Endothelial cell of umbilical vein (primary cell): ENCODE results near the gene EMC9. TPM values are rescaled to one million over a fixed set of nuclear protein-coding genes. Genes with fewer than 3 reads are reported as not detected.

ENCODE experiments used
- BruUV-seq: library from RNA; stranded (reverse); fragments of 400-500 nt; replicated peaks from 2 replicates; lab custom pipeline; 2021; lab: Mats Ljungman, UMichigan
- CTCF ChIA-PET: fragments of 300-600, 350-600 bp; sonication (Branson Sonifier 250); formaldehyde crosslinking; loops from one replicate; lab custom pipeline; 2021; ENCODE audit warnings: antibody characterized with exemption, inconsistent platforms; lab: Charles Lee
- POLR2A ChIA-PET: fragments of 300-600, 350-600 bp; sonication (Branson Sonifier 250); formaldehyde crosslinking; loops from one replicate; lab custom pipeline; 2021; ENCODE audit warnings: antibody characterized with exemption, inconsistent platforms; lab: Charles Lee
- DNase-seq: peaks from one replicate; pipeline ENCODE4 v3.0.0-alpha.2; 2011; ENCODE audit warnings: low read depth, low spot score
- FAIRE-seq: peaks from 2 replicates; lab custom pipeline; 2011; peaks lifted over from hg19 to GRCh38; lab: Jason Lieb, UNC
- H2AFZ ChIP-seq: 2 replicates; pipeline ENCODE4 v1.6.0; 2012; ENCODE audit warnings: low read depth, low read length, control low read depth, inconsistent platforms
- H3K27ac ChIP-seq: 2 replicates; pipeline ENCODE4 v1.5.1; 2011; ENCODE audit warnings: low read depth, mild to moderate bottlenecking, control low read depth, low read length, moderate library complexity; ENCODE audit not compliant: insufficient read depth
- H3K27me3 ChIP-seq, 2 experiments: 2 replicates each; pipeline versions ENCODE4 v1.6.0 to v1.6.1; 2011; ENCODE audit warnings: low read length in 2 of 2, mixed read lengths in 1 of 2; ENCODE audit not compliant: control insufficient read depth in 2 of 2, insufficient read depth in 2 of 2
- H3K36me3 ChIP-seq, 2 experiments: 2 replicates in 1 of 2; 3 replicates in 1 of 2; pipeline ENCODE4 v1.5.1; 2011; ENCODE audit warnings: low read length in 2 of 2, mild to moderate bottlenecking in 1 of 2, moderate library complexity in 1 of 2; ENCODE audit not compliant: control insufficient read depth in 2 of 2, insufficient read depth in 2 of 2; ENCODE audit errors: extremely low read depth in 1 of 2
- H3K4me1 ChIP-seq: 3 replicates; pipeline ENCODE4 v1.5.1; 2011; ENCODE audit warnings: mild to moderate bottlenecking, low read length; ENCODE audit not compliant: control insufficient read depth, insufficient read depth; ENCODE audit errors: extremely low read depth
- H3K4me2 ChIP-seq: 2 replicates; pipeline ENCODE4 v1.6.1; 2011; ENCODE audit warnings: low read length, control low read depth, mixed read lengths; ENCODE audit not compliant: insufficient read depth
- H3K4me3 ChIP-seq, 3 experiments: fragments of 200-600 bp in 1 of 3; sonication (generic), shearing (Covaris generic) in 1 of 3; replicated peaks in 1 of 3; 2 replicates each; pipeline ENCODE4 v1.5.1; 2011 to 2016; ENCODE audit warnings: control low read depth in 3 of 3, low read length in 3 of 3, mild to moderate bottlenecking in 2 of 3, inconsistent platforms in 1 of 3, low read depth in 1 of 3, moderate library complexity in 1 of 3; ENCODE audit not compliant: insufficient read depth in 1 of 3
- H3K79me2 ChIP-seq: 2 replicates; pipeline ENCODE4 v1.6.0; 2012; ENCODE audit warnings: low read length, inconsistent platforms; ENCODE audit not compliant: control insufficient read depth, insufficient read depth
- H3K9ac ChIP-seq: replicated peaks from 2 replicates; pipeline ENCODE3; 2011; ENCODE audit warnings: low read length, control low read depth; ENCODE audit not compliant: insufficient read depth; ENCODE audit errors: extremely low read depth
- H3K9me1 ChIP-seq: replicated peaks from 3 replicates; pipeline ENCODE4 v1.6.0; 2011; ENCODE audit warnings: mild to moderate bottlenecking, low read length; ENCODE audit not compliant: control insufficient read depth, insufficient read depth; ENCODE audit errors: extremely low read depth
- H3K9me3 ChIP-seq: replicated peaks from 2 replicates; pipeline ENCODE4 v1.5.1; 2012; ENCODE audit warnings: low read length, inconsistent platforms; ENCODE audit not compliant: control insufficient read depth, insufficient read depth
- H4K20me1 ChIP-seq: replicated peaks from 2 replicates; pipeline ENCODE3; 2011; ENCODE audit warnings: mild to moderate bottlenecking, low read length; ENCODE audit not compliant: control insufficient read depth, insufficient read depth; ENCODE audit errors: extremely low read depth
- EZH2 ChIP-seq: IDR thresholded peaks from 2 replicates; pipeline ENCODE4 v1.6.1; 2012; ENCODE audit warnings: borderline replicate concordance, low read depth, mild to moderate bottlenecking, moderate library complexity, low read length, inconsistent platforms; ENCODE audit not compliant: severe bottlenecking
- FOS ChIP-seq: IDR thresholded peaks from 2 replicates; pipeline ENCODE4 v1.6.1; 2011; ENCODE audit warnings: mild to moderate bottlenecking, low read length, moderate library complexity, borderline replicate concordance; ENCODE audit not compliant: insufficient read depth
- GATA2 ChIP-seq: IDR thresholded peaks from 2 replicates; pipeline ENCODE4 v1.7.0; 2011; ENCODE audit warnings: low read depth, mild to moderate bottlenecking, moderate library complexity, mixed read lengths, low read length; ENCODE audit not compliant: insufficient read length, insufficient read depth
- JUN ChIP-seq: IDR thresholded peaks from 2 replicates; pipeline ENCODE4 v1.6.1; 2011; ENCODE audit warnings: borderline replicate concordance, low read depth; ENCODE audit not compliant: insufficient read length, insufficient read depth
- MYC ChIP-seq: IDR thresholded peaks from one replicate; pipeline ENCODE4 v1.6.1; 2011; ENCODE audit warnings: mild to moderate bottlenecking, low read depth, low read length
- POLR2A ChIP-seq: IDR thresholded peaks from 2 replicates; pipeline ENCODE4 v1.6.1; 2012; ENCODE audit warnings: low read depth, mild to moderate bottlenecking, control low read depth, low read length
- POLR2AphosphoS5 ChIP-seq: IDR thresholded peaks from 2 replicates; pipeline ENCODE4 v1.6.1; 2012; ENCODE audit warnings: low read depth, mild to moderate bottlenecking, control low read depth, low read length, moderate library complexity; ENCODE audit not compliant: insufficient read depth
- dilution Hi-C: fragments of 300-500 bp; cut with MboI; formaldehyde crosslinking; loops from one replicate; pipeline ENCODE4 v1.15.0; 2019; ENCODE audit warnings: low sequenced_read_pairs; ENCODE audit not compliant: extremely low pct_ligation_motif_present
- intact Hi-C: fragments of 100-400 bp; cut with micrococcal nuclease; formaldehyde crosslinking; loops from one replicate; pipeline ENCODE4 v1.10.0; 2022
- polyA plus RNA-seq, 4 experiments: library from polyadenylated mRNA; depleted of rRNA in 3 of 4; stranded (reverse) in 3 of 4; unstranded in 1 of 4; fragments of >200 nt; gene quantifications; 2 replicates each; pipeline versions ENCODE4 v1.2.1 to v1.2.3, GENCODE V29; 2011 to 2012; ENCODE audit warnings: missing spikeins in 1 of 4
- total RNA-seq: library from RNA; stranded (reverse); gene quantifications from 2 replicates; pipeline ENCODE4 v1.2.3, GENCODE V29; 2021
- TF ChIP-seq, protein P1 (sequence below): IDR thresholded peaks from 2 replicates; pipeline ENCODE4 v1.6.1; 2011; ENCODE audit not compliant: insufficient read depth, insufficient read length
- TF ChIP-seq, protein P2 (sequence below), 2 donors: IDR thresholded peaks; 1 replicate in 1 of 2; 2 replicates in 1 of 2; pipeline ENCODE4 v1.5.1; 2011; ENCODE audit warnings: low read length in 2 of 2, mild to moderate bottlenecking in 2 of 2, moderate library complexity in 2 of 2, control low read depth in 1 of 2, inconsistent platforms in 1 of 2, low read depth in 1 of 2; ENCODE audit not compliant: insufficient read depth in 1 of 2; ENCODE audit errors: extremely low read depth in 1 of 2

Gene EMC9
- total and polyA plus RNA-seq, 2 donors (not counting 3 experiments of a cell fraction or from before 2014, with no cell fraction given) = 21.8 to 31.8 TPM

DNA sequence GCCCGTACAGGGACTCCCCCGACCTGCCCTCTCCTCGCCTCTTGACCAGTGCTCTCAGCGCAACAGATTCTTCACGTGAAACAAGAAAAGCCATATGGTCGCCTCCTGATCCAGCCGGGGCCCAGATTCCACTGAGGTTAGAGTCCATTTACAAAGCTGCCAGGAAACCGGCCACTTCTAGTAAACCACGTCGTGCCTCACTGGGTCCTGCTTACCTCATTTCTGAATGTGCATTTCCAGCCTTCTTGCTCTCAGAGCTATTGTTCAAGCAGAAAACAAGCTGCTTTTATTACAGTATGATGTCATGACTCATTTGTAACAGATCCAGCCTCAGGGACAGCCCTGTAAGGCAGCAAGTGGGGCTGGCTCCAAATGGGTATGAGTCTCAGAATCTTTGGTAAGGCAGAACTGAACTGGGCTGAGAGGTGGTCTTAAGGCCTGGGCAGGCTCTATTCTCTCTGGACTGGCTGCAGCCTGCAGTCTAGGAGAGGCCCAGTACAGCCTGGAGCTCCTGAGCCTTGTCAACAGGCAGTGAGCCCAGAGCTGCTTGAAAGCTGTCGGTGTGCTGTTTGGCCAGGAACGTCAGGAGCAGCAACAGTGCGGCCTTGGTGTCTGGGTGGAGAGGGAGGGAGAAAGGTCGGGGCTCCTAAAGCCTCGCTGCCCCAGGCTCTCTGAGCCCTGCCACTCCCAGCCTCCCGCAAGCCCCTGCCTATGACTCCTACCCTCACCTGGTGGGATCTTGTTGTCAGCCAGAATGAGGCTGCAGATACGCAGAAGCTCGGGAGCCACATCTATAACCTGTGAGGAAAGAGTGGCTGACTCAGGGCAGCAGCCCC, 38.8 kb upstream of the EMC9 start:
- TF ChIP-seq, protein P1, sequence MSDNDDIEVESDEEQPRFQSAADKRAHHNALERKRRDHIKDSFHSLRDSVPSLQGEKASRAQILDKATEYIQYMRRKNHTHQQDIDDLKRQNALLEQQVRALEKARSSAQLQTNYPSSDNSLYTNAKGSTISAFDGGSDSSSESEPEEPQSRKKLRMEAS = no peak
- peak; percentile 28 for TF ChIP-seq JUN
- H3K79me2 ChIP-seq = no peaks in the 10 kb centered on the region
- dilution Hi-C loops = no loop called here
- peaks cover 0 to 34% of the 10 kb centered on the region in 2 experiments for H3K36me3 ChIP-seq
- CTCF ChIA-PET = interaction anchor here (0.8 to 2.4 kb wide), 4 partner anchors 8 to 122 kb away, joined by 3 to 9 read pairs (median 4); partner anchors contain the start of genes IPO4, IRF9 and PSME1
- H2AFZ ChIP-seq = no peak overlapping the region
- no TSS peak for BruUV-seq
- peak; percentile 50 for DNase-seq
- H3K27ac ChIP-seq = peak overlapping the region; percentile 30
- FAIRE-seq = peak; percentile 84
- H4K20me1 ChIP-seq = no peaks in the 10 kb centered on the region
- no peak overlapping the region for H3K4me3 ChIP-seq
- H3K4me1 ChIP-seq = no peaks in the 10 kb centered on the region
- H3K9me1 ChIP-seq = no peaks in the 10 kb centered on the region
- H3K4me2 ChIP-seq = no peak overlapping the region
- intact Hi-C loops = no loop called here
- no peak overlapping the region for H3K9ac ChIP-seq
- H3K27me3 ChIP-seq = no peaks in the 10 kb centered on the region
- POLR2A ChIA-PET = interaction anchor here (0.9 kb wide), 1 partner anchor 15 kb away, joined by 3 read pairs; the partner anchor contains the start of gene TM9SF1
- H3K9me3 ChIP-seq = no peaks in the 10 kb centered on the region

DNA sequence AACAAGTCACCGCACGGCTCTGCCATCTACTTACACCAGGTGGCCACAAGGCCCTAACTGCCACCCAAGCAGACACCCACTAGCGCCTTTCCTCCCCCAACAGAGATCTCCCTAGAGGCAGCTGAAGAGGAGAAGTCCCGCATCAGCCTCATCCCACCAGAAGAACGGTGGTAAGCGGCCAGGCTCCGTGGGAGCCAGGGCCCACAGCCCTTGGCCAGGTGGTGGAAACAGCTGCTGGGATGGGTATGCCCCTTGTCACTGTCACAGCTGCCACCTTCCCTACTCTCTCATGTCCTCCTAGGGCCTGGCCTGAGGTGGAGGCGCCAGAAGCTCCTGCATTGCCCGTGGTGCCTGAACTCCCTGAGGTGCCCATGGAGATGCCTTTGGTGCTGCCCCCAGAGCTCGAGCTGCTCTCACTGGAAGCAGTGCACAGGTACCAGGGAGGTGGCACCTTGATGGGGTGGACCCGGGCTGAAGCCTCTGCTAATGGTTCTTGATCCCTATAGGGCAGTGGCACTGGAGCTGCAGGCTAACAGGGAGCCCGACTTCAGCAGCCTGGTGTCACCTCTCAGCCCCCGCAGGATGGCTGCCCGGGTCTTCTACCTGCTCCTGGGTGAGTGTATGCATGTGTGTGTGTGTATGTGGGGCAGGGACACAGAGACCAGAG, 38.0 kb upstream of the EMC9 start:
- Histone ChIP-seq H3K4me3 (no peak overlapping the region), H2AFZ (no peak overlapping the region), H3K4me1 (no peaks in the 10 kb centered on the region), H3K36me3 (peaks cover 0 to 29% of the 10 kb centered on the region in 2 experiments), H4K20me1 (no peaks in the 10 kb centered on the region), H3K27me3 (no peaks in the 10 kb centered on the region), H3K9me3 (no peaks in the 10 kb centered on the region), H3K9ac (no peak overlapping the region), H3K79me2 (no peaks in the 10 kb centered on the region), H3K4me2 (no peak overlapping the region), H3K27ac (peak overlapping the region; percentile 30), H3K9me1 (no peaks in the 10 kb centered on the region)
- POLR2A ChIA-PET = no interaction called here
- no peak for FAIRE-seq
- dilution Hi-C loops = no loop called here
- no peak for DNase-seq
- intact Hi-C loops = no loop called here
- no TSS peak for BruUV-seq
- TF ChIP-seq POLR2A = no peak
- TF ChIP-seq, protein P2, sequence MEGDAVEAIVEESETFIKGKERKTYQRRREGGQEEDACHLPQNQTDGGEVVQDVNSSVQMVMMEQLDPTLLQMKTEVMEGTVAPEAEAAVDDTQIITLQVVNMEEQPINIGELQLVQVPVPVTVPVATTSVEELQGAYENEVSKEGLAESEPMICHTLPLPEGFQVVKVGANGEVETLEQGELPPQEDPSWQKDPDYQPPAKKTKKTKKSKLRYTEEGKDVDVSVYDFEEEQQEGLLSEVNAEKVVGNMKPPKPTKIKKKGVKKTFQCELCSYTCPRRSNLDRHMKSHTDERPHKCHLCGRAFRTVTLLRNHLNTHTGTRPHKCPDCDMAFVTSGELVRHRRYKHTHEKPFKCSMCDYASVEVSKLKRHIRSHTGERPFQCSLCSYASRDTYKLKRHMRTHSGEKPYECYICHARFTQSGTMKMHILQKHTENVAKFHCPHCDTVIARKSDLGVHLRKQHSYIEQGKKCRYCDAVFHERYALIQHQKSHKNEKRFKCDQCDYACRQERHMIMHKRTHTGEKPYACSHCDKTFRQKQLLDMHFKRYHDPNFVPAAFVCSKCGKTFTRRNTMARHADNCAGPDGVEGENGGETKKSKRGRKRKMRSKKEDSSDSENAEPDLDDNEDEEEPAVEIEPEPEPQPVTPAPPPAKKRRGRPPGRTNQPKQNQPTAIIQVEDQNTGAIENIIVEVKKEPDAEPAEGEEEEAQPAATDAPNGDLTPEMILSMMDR (IDR thresholded peaks at IDR 0.05; ENCODE audit: extremely low read depth in 1 of 2, insufficient read depth in 1 of 2, low read depth in 1 of 2, low read length in 2 of 2) = no peak
- TF ChIP-seq GATA2 = no peak
- no peak for TF ChIP-seq FOS
- no peak for TF ChIP-seq JUN
- no peak for TF ChIP-seq MYC
- TF ChIP-seq, protein P1 = no peak
- no peak for TF ChIP-seq EZH2
- TF ChIP-seq POLR2AphosphoS5 = no peak
- CTCF ChIA-PET = interaction anchor here (0.8 to 2.4 kb wide), 3 partner anchors 9 to 44 kb away, joined by 3 to 9 read pairs (median 5); partner anchors contain the start of genes IPO4, IRF9 and PSME1
